ENCODE results near the gene RAB8A. TPM values are rescaled to one million over a fixed set of nuclear protein-coding genes. Genes with fewer than 3 reads are reported as not detected.

The RAB8A gene
- total RNA-seq (2014; rRNA removed; shearing (Covaris generic)): 49.7 and 59.5 TPM in 2 replicates
- polyA plus RNA-seq (2016; fragmentation: Nextera tagmentation; extraction: Ambion mirVana): 48.0 and 53.1 TPM in 2 replicates
- long read RNA-seq, transcript RAB8A-201 (8 exons, 2,827 nt): major isoform, 42 of 45 reads
- long read RNA-seq, partial matches to known transcripts: 0 of 45 reads
- long read RNA-seq, other reads (novel, unspliced or antisense): 3 of 45 reads

- Histone ChIP-seq H2AFZ (peak within 1 kb of the TSS; percentile 81; the same call in 1 of the 2 replicates), H3K4me3 (peak within 1 kb of the TSS; percentile 100), H3K79me2 (replicated peaks; ENCODE audit: insufficient read depth) (peaks cover 39% of the 10 kb centered on the region), H3K4me1 (ENCODE audit: insufficient read depth) (peaks cover 15% of the 10 kb centered on the region), H3K27ac (ENCODE audit: low read depth) (peak within 1 kb of the TSS; percentile 93), H3K36me3 (ENCODE audit: insufficient read depth) (no peaks in the 10 kb centered on the region; the same call in 1 of the 2 replicates), H3K4me2 (peak within 1 kb of the TSS; percentile 96), H4K20me1 (replicated peaks; ENCODE audit: insufficient read depth) (peaks cover 17% of the 10 kb centered on the region), H3K9me2 (ENCODE audit: insufficient read depth) (no peaks in the 10 kb centered on the region), H3F3A (replicated peaks; ENCODE audit: low read depth) (no peaks in the 10 kb centered on the region; the same call in 1 of the 2 replicates), H3K27me3 (ENCODE audit: insufficient read depth) (no peaks in the 10 kb centered on the region)
- peak within 1 kb of the TSS; percentile 99 for H3K27ac Mint-ChIP-seq
- DNase-seq (ENCODE audit: low spot score): peak; percentile 99
- H3K36me3 Mint-ChIP-seq (ENCODE audit: low read depth): peaks cover 10% of the 10 kb centered on the region
- ATAC-seq: peak; percentile 93
- H3K9me3 Mint-ChIP-seq: no peaks in the 10 kb centered on the region; the same call in 2 of the 3 replicates
- peaks cover 4% of the 10 kb centered on the region for H3K27me3 Mint-ChIP-seq (ENCODE audit: insufficient read depth, low read depth, poor library complexity)
- TF ChIP-seq REST (IDR thresholded peaks at IDR 0.05; ENCODE audit: unreplicated experiment): no peak
- TF ChIP-seq CREB1 (CRISPR knock-in tag; IDR thresholded peaks at IDR 0.05; ENCODE audit: low read depth): peak; percentile 96
- no peak for TF ChIP-seq NANOG (IDR thresholded peaks at IDR 0.05; ENCODE audit: borderline replicate concordance)
- TF ChIP-seq STAT1 (IDR thresholded peaks at IDR 0.05; ENCODE audit: unreplicated experiment): no peak
- no peak for TF ChIP-seq EZH2 (IDR thresholded peaks at IDR 0.05; ENCODE audit: low read depth, unreplicated experiment)
- TF ChIP-seq ZNF462 (CRISPR knock-in tag; IDR thresholded peaks at IDR 0.05): no peak
- TF ChIP-seq, protein P1, sequence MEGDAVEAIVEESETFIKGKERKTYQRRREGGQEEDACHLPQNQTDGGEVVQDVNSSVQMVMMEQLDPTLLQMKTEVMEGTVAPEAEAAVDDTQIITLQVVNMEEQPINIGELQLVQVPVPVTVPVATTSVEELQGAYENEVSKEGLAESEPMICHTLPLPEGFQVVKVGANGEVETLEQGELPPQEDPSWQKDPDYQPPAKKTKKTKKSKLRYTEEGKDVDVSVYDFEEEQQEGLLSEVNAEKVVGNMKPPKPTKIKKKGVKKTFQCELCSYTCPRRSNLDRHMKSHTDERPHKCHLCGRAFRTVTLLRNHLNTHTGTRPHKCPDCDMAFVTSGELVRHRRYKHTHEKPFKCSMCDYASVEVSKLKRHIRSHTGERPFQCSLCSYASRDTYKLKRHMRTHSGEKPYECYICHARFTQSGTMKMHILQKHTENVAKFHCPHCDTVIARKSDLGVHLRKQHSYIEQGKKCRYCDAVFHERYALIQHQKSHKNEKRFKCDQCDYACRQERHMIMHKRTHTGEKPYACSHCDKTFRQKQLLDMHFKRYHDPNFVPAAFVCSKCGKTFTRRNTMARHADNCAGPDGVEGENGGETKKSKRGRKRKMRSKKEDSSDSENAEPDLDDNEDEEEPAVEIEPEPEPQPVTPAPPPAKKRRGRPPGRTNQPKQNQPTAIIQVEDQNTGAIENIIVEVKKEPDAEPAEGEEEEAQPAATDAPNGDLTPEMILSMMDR (conservative IDR thresholded peaks at IDR 0.05; ENCODE audit: low read depth in 2 of 2): peak; percentile 56 to 79
- TF ChIP-seq JUNB (IDR thresholded peaks at IDR 0.05; ENCODE audit: unreplicated experiment): no peak
- TF ChIP-seq POLR2AphosphoS5 (IDR thresholded peaks at IDR 0.05; ENCODE audit: low read depth): peak; percentile 56
- no peak for TF ChIP-seq ZNF331 (CRISPR knock-in tag; IDR thresholded peaks at IDR 0.05; ENCODE audit: low read depth)
- peaks cover 5% of the 10 kb centered on the region; the same call in 2 of the 3 replicates for H3K4me1 Mint-ChIP-seq
- H3K4me3 Mint-ChIP-seq: peak within 1 kb of the TSS; percentile 98
Observed at GRCh38 chr19:16111160-16111908, at the start of gene RAB8A. RAB8A (plus strand) TSS chr19:16111889; CDS start chr19:16111902, 13 bp downstream.

All from GM23338 (cell line).